Measurements from ENCODE around the gene CHD2. TPM values are rescaled to one million over a fixed set of nuclear protein-coding genes. Genes with fewer than 3 reads are reported as not detected.

CHD2 gene
- total RNA-seq, 1 donor = 947 TPM

DNA sequence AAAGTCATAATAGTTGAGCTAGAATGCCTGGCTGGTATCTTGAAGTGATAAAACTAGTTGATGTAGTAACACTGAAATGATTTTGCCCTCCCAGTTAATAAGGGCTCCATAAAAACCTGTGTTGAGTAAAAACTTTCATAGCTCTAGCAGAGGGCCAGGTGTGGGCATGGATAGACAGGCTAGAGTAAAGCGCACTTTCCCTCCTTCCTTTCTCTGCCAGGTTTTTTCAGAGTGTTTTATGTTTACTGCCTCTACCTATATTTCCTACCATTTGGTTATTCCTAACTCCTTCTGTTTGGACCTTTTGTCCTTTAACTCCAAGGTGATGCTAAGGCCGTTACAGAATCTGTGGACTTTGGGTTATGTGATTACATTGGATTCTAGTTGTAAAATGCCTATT is 25.3 kb downstream of the CHD2 start:
- no peaks in the 10 kb centered on the region for H3K9me3 ChIP-seq (ENCODE audit: low read depth, low read length)
- H3K27me3 ChIP-seq (ENCODE audit: insufficient read depth, low read length) = no peaks in the 10 kb centered on the region
- no peak overlapping the region for H3K4me3 ChIP-seq (ENCODE audit: low read length)
- H3K4me1 ChIP-seq (ENCODE audit: insufficient read depth, low read length) = peaks cover 38% of the 10 kb centered on the region

GRCh38 chr15:92928225-92928750 is 28.2 kb downstream of the CHD2 start:
- Histone ChIP-seq H3K4me1 (ENCODE audit: insufficient read depth, low read length) (peaks cover 12% of the 10 kb centered on the region), H3K4me3 (ENCODE audit: low read length) (no peak overlapping the region), H3K27me3 (ENCODE audit: insufficient read depth, low read length) (no peaks in the 10 kb centered on the region)

GRCh38 chr15:92929002-92929401 is 28.9 kb downstream of the CHD2 start:
- peaks cover 13% of the 10 kb centered on the region for H3K4me1 ChIP-seq (ENCODE audit: insufficient read depth, low read length)
- no peaks in the 10 kb centered on the region for H3K9me3 ChIP-seq (ENCODE audit: low read depth, low read length)
- no peak overlapping the region for H3K4me3 ChIP-seq (ENCODE audit: low read length)
- no peaks in the 10 kb centered on the region for H3K27me3 ChIP-seq (ENCODE audit: insufficient read depth, low read length)

More at GRCh38 chr15:92928225-92928750, 28.2 kb downstream of the CHD2 start:
- no peaks in the 10 kb centered on the region for H3K9me3 ChIP-seq (ENCODE audit: low read depth, low read length)

GRCh38 chr15:92930054-92930621 is 30.0 kb downstream of the CHD2 start:
- Histone ChIP-seq H3K27me3 (ENCODE audit: insufficient read depth, low read length) (no peaks in the 10 kb centered on the region), H3K9me3 (ENCODE audit: low read depth, low read length) (no peaks in the 10 kb centered on the region), H3K4me3 (ENCODE audit: low read length) (no peak overlapping the region), H3K4me1 (ENCODE audit: insufficient read depth, low read length) (peaks cover 9% of the 10 kb centered on the region)

GRCh38 chr15:92930776-92931175 is 30.7 kb downstream of the CHD2 start:
- H3K4me1 ChIP-seq (ENCODE audit: insufficient read depth, low read length) = peaks cover 9% of the 10 kb centered on the region
- H3K9me3 ChIP-seq (ENCODE audit: low read depth, low read length) = no peaks in the 10 kb centered on the region
- no peak overlapping the region for H3K4me3 ChIP-seq (ENCODE audit: low read length)
- H3K27me3 ChIP-seq (ENCODE audit: insufficient read depth, low read length) = no peaks in the 10 kb centered on the region

GRCh38 chr15:92932946-92933649 is 33.0 kb downstream of the CHD2 start:
- Histone ChIP-seq H3K4me3 (ENCODE audit: low read length) (no peak overlapping the region), H3K4me1 (ENCODE audit: insufficient read depth, low read length) (peaks cover 14% of the 10 kb centered on the region), H3K9me3 (ENCODE audit: low read depth, low read length) (no peaks in the 10 kb centered on the region), H3K27me3 (ENCODE audit: insufficient read depth, low read length) (no peaks in the 10 kb centered on the region)

DNA sequence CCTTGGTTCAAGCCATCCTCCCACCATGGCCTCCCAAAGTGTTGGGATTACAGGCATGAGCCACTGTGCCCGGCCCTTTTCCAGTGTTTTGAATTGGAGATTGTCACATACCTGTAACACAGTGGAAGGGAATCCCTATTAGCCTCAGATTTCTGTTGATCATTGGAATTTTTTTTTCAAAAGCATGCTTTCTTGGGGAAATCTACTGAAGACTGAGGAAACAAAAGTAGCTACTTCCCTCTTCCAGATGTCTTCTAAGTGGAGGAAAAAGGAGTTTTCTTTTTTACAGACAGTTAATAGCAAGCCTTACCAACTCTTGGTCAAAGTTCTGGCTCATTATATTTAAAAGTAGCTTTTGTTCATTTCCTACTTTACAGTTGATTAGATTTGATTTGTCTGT is 33.7 kb downstream of the CHD2 start:
- Histone ChIP-seq H3K4me3 (ENCODE audit: low read length) (no peak overlapping the region), H3K27me3 (ENCODE audit: insufficient read depth, low read length) (no peaks in the 10 kb centered on the region), H3K9me3 (ENCODE audit: low read depth, low read length) (no peaks in the 10 kb centered on the region), H3K4me1 (ENCODE audit: insufficient read depth, low read length) (peaks cover 14% of the 10 kb centered on the region)

- Histone ChIP-seq H3K9me3 (ENCODE audit: low read depth, low read length) (no peaks in the 10 kb centered on the region), H3K4me1 (ENCODE audit: insufficient read depth, low read length) (peaks cover 14% of the 10 kb centered on the region), H3K4me3 (ENCODE audit: low read length) (no peak overlapping the region), H3K27me3 (ENCODE audit: insufficient read depth, low read length) (no peaks in the 10 kb centered on the region)
Observed at GRCh38 chr15:92934716-92935115, 34.6 kb downstream of the CHD2 start.

- H3K4me3 ChIP-seq (ENCODE audit: low read length) = no peak overlapping the region
- H3K4me1 ChIP-seq (ENCODE audit: insufficient read depth, low read length) = peaks cover 14% of the 10 kb centered on the region
- H3K9me3 ChIP-seq (ENCODE audit: low read depth, low read length) = no peaks in the 10 kb centered on the region
- no peaks in the 10 kb centered on the region for H3K27me3 ChIP-seq (ENCODE audit: insufficient read depth, low read length)
Observed at GRCh38 chr15:92936138-92936537, 36.0 kb downstream of the CHD2 start.

- no peaks in the 10 kb centered on the region for H3K27me3 ChIP-seq (ENCODE audit: insufficient read depth, low read length)
- H3K4me1 ChIP-seq (ENCODE audit: insufficient read depth, low read length) = peaks cover 14% of the 10 kb centered on the region
- H3K4me3 ChIP-seq (ENCODE audit: low read length) = no peak overlapping the region
- H3K9me3 ChIP-seq (ENCODE audit: low read depth, low read length) = no peaks in the 10 kb centered on the region
Observed at GRCh38 chr15:92936693-92937092, 36.6 kb downstream of the CHD2 start.

DNA sequence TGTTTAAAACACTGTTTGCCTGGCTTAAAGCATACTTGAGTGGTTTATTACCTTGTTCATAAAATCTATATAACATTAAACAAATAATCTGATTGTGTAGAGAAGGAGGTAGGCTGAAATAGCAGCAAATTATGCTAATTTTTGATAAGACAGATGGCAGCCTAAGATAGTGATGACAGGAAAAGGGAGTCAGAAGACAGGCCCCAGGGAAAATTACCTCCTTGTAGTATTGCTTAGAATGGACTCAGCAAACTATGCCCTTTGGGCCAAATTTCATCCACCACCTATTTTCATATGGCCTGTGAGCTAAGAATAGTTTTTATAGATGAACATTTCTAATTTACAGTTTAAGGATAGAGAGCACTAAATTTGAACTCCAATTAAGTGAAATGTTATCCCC is 37.8 kb downstream of the CHD2 start:
- Histone ChIP-seq H3K4me3 (ENCODE audit: low read length) (no peak overlapping the region), H3K4me1 (ENCODE audit: insufficient read depth, low read length) (peaks cover 13% of the 10 kb centered on the region)

GRCh38 chr15:92938387-92938786 is 38.3 kb downstream of the CHD2 start:
- Histone ChIP-seq H3K4me1 (ENCODE audit: insufficient read depth, low read length) (peaks cover 11% of the 10 kb centered on the region), H3K4me3 (ENCODE audit: low read length) (no peak overlapping the region), H3K9me3 (ENCODE audit: low read depth, low read length) (no peaks in the 10 kb centered on the region), H3K27me3 (ENCODE audit: insufficient read depth, low read length) (no peaks in the 10 kb centered on the region)

More for the DNA sequence above, 37.8 kb downstream of the CHD2 start:
- Histone ChIP-seq H3K9me3 (ENCODE audit: low read depth, low read length) (no peaks in the 10 kb centered on the region), H3K27me3 (ENCODE audit: insufficient read depth, low read length) (no peaks in the 10 kb centered on the region)

- no peak overlapping the region for H3K4me3 ChIP-seq (ENCODE audit: low read length)
- no peaks in the 10 kb centered on the region for H3K27me3 ChIP-seq (ENCODE audit: insufficient read depth, low read length)
- no peaks in the 10 kb centered on the region for H3K9me3 ChIP-seq (ENCODE audit: low read depth, low read length)
- H3K4me1 ChIP-seq (ENCODE audit: insufficient read depth, low read length) = peaks cover 4% of the 10 kb centered on the region
Observed at GRCh38 chr15:92941668-92942067, 41.5 kb downstream of the CHD2 start.

DNA sequence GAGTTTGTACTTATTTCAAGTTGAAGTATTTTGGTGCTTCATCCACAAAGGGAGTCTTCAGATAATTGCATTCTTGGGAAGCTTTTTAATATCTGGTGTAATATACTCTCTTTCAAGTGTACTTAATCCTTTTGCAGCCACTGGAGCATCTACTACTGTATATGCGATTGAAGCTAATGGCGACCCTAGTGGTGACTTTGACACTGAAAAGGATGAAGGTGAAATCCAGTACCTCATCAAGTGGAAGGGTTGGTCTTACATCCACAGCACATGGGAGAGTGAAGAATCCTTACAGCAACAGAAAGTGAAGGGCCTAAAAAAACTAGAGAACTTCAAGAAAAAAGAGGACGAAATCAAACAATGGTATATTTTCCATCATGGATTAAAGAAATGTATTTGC is 42.6 kb downstream of the CHD2 start:
- H3K27me3 ChIP-seq (ENCODE audit: insufficient read depth, low read length) = no peaks in the 10 kb centered on the region
- H3K4me1 ChIP-seq (ENCODE audit: insufficient read depth, low read length) = no peaks in the 10 kb centered on the region
- H3K4me3 ChIP-seq (ENCODE audit: low read length) = no peak overlapping the region

DNA sequence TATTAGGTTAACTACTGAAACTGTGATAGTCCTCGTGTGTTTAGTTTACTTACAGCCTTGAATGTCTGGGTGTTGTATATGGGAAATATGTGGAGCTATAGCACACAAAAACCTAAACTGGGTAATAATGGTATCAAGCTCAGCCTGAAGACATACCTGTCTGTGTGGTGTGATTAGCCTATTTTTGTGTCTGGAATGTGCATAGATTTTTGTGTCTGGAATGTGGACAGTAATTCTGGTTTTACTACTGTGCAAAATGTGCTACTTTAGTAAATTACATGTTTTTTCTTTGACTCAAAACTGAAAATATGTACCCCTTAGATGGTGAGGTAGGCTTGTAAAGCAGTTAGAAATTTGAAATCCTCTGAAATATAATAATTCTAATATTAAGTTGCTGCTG is 43.5 kb downstream of the CHD2 start:
- H3K27me3 ChIP-seq (ENCODE audit: insufficient read depth, low read length) = no peaks in the 10 kb centered on the region
- H3K4me3 ChIP-seq (ENCODE audit: low read length) = no peak overlapping the region
- H3K9me3 ChIP-seq (ENCODE audit: low read depth, low read length) = peaks cover 15% of the 10 kb centered on the region
- H3K4me1 ChIP-seq (ENCODE audit: insufficient read depth, low read length) = no peaks in the 10 kb centered on the region

More for the DNA sequence above, 42.6 kb downstream of the CHD2 start:
- peaks cover 7% of the 10 kb centered on the region for H3K9me3 ChIP-seq (ENCODE audit: low read depth, low read length)
